Loucy (cell line): ENCODE results near the gene GDPGP1.

ENCODE experiments used
- H2AFZ ChIP-seq: fragments of 200-600 bp; sonication (generic); 2 replicates; pipeline ENCODE4 v1.6.0; 2016; ENCODE audit warnings: antibody characterized with exemption, mild to moderate bottlenecking, low read length, moderate library complexity
- H3F3A ChIP-seq: fragments of 200-600 bp; 2 replicates; pipeline ENCODE4 v1.6.0; 2016; ENCODE audit warnings: antibody characterized with exemption, low read depth, mild to moderate bottlenecking
- H3K27me3 ChIP-seq: fragments of 200-600 bp; sonication (generic); 2 replicates; pipeline ENCODE4 v1.6.1; 2014; ENCODE audit warnings: low read length, mild to moderate bottlenecking; ENCODE audit not compliant: insufficient read depth, poor library complexity, severe bottlenecking
- H3K36me3 ChIP-seq: fragments of 200-600 bp; sonication (generic); 2 replicates; pipeline ENCODE4 v1.6.1; 2016; ENCODE audit warnings: low read length; ENCODE audit not compliant: insufficient read depth
- H3K4me1 ChIP-seq: fragments of 200-600 bp; sonication (generic); 2 replicates; pipeline ENCODE4 v1.5.1; 2014; ENCODE audit warnings: low read length, mild to moderate bottlenecking; ENCODE audit not compliant: insufficient read depth, poor library complexity, severe bottlenecking
- H3K4me2 ChIP-seq: fragments of 200-600 bp; sonication (generic); 2 replicates; pipeline ENCODE4 v1.6.0; 2014; ENCODE audit warnings: antibody characterized with exemption, low read length, low read depth, mild to moderate bottlenecking; ENCODE audit not compliant: poor library complexity, severe bottlenecking
- H3K4me3 ChIP-seq: fragments of 200-600 bp; sonication (generic); 2 replicates; pipeline ENCODE4 v1.5.1; 2014; ENCODE audit warnings: low read length, mild to moderate bottlenecking, mixed read lengths; ENCODE audit not compliant: poor library complexity, severe bottlenecking
- H3K79me2 ChIP-seq: fragments of 200-600 bp; sonication (generic); 2 replicates; pipeline ENCODE4 v1.6.1; 2014; ENCODE audit warnings: low read length; ENCODE audit not compliant: insufficient read depth
- H3K9ac ChIP-seq: fragments of 200-600 bp; sonication (generic); 2 replicates; pipeline ENCODE4 v1.6.0; 2014; ENCODE audit warnings: mild to moderate bottlenecking, low read depth, low read length, moderate library complexity; ENCODE audit not compliant: poor library complexity, severe bottlenecking
- H3K9me2 ChIP-seq: fragments of 200-600 bp; sonication (generic); replicated peaks from 2 replicates; pipeline ENCODE4 v1.6.1; 2016; ENCODE audit warnings: low read depth, low read length, mixed read lengths
- H3K9me3 ChIP-seq: fragments of 200-600 bp; sonication (generic); 2 replicates; pipeline ENCODE4 v1.6.1; 2014; ENCODE audit warnings: mild to moderate bottlenecking, antibody characterized with exemption, low read length, low read depth; ENCODE audit not compliant: insufficient read depth
- H4K20me1 ChIP-seq: fragments of 200-600 bp; sonication (generic); 2 replicates; pipeline ENCODE4 v1.6.0; 2014; ENCODE audit warnings: antibody characterized with exemption, low read length, mild to moderate bottlenecking; ENCODE audit not compliant: insufficient read depth, poor library complexity, severe bottlenecking
- CTCF ChIP-seq: fragments of 200-600 bp; sonication (generic); conservative IDR thresholded peaks from 2 replicates; pipeline ENCODE4 v1.5.1; 2014; ENCODE audit warnings: mild to moderate bottlenecking, antibody characterized with exemption, low read length
- EZH2phosphoT487 ChIP-seq: fragments of 200-600 bp; IDR thresholded peaks from 2 replicates; pipeline ENCODE4 v1.6.1; 2018; ENCODE audit warnings: antibody characterized with exemption, mild to moderate bottlenecking, moderate library complexity, borderline replicate concordance

The GDPGP1 gene

GRCh38 chr15:90230610-90231009, 3.4 kb upstream of the GDPGP1 start:
- H3K9me3 ChIP-seq: no peaks in the 10 kb centered on the region
- peaks cover 34% of the 10 kb centered on the region for H3K4me1 ChIP-seq
- peak overlapping the region; percentile 82 for H3K4me2 ChIP-seq
- peak overlapping the region; percentile 81 for H3K4me3 ChIP-seq
- peaks cover 33% of the 10 kb centered on the region; the same call in 1 of the 2 replicates for H3K36me3 ChIP-seq
- H3F3A ChIP-seq: no peaks in the 10 kb centered on the region
- H3K9ac ChIP-seq: peak overlapping the region; percentile 69
- H3K79me2 ChIP-seq: peaks cover 30% of the 10 kb centered on the region
- peaks cover 4% of the 10 kb centered on the region for H4K20me1 ChIP-seq
- no peak for TF ChIP-seq CTCF
- no peak for TF ChIP-seq EZH2phosphoT487
- H3K9me2 ChIP-seq: no peaks in the 10 kb centered on the region
- peak overlapping the region; percentile 49; the same call in 1 of the 2 replicates for H2AFZ ChIP-seq
- H3K27me3 ChIP-seq: no peaks in the 10 kb centered on the region

DNA sequence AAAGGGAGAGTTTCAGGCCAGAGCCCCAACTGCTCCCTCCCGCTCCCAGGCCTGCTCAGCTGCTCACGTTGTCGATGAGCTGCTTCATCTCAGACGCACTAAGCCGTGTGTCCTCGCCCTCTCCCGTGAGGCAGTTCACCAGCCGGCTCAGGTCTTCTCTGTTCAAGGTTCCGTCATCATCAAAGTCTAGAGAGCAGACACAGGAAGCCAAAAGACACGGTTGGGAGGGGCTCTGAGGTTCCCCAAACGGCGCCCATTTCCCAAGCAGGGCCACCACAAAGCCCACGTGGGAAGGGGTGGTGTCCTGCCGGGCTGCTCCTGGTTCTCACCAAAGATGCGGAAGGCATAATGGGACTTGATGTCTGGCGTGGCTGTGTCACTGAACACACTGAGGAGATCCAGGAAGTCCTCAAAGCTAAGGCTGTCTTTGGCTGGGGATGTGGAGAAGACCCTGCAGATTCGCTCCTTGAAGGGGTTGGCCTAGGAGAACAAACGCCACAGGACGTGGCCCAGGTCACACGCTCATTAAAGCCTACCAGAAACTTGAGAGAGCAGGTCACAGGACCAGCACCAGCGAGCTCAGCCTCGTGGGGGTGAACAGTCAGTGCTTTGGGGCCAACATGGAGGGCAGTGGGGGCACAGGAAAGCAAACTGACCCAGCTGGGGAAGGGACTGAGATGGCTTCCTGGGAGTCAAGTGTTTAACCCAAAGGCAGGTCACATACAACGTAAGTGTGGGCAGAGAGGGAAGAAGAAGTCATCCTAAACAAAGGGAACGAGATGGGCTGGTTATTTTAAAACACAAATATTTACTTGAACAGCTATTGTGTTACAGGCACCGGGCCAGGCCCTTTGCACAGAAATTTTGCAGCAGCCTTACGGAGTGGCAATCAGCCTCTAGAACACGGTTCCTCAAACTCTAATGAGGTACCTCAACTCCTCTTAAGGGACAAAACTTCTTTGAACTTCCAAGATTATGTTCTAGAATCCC, 2.7 kb upstream of the GDPGP1 start:
- H3K36me3 ChIP-seq: peaks cover 28% of the 10 kb centered on the region; the same call in 1 of the 2 replicates
- H3K4me2 ChIP-seq: peak overlapping the region; percentile 82
- H3F3A ChIP-seq: no peaks in the 10 kb centered on the region
- peak overlapping the region; percentile 49 for H2AFZ ChIP-seq
- peaks cover 4% of the 10 kb centered on the region for H4K20me1 ChIP-seq
- TF ChIP-seq CTCF (no peak), EZH2phosphoT487 (no peak)
- H3K9me2 ChIP-seq: no peaks in the 10 kb centered on the region
- H3K9ac ChIP-seq: peak overlapping the region; percentile 69
- H3K4me1 ChIP-seq: peaks cover 34% of the 10 kb centered on the region
- H3K4me3 ChIP-seq: peak overlapping the region; percentile 81
- H3K79me2 ChIP-seq: peaks cover 30% of the 10 kb centered on the region
- no peaks in the 10 kb centered on the region for H3K9me3 ChIP-seq
- no peaks in the 10 kb centered on the region for H3K27me3 ChIP-seq

GRCh38 chr15:90232196-90232595, 1.8 kb upstream of the GDPGP1 start:
- no peak for TF ChIP-seq EZH2phosphoT487
- TF ChIP-seq CTCF: no peak
- Histone ChIP-seq H2AFZ (no peak overlapping the region), H3K9ac (peak overlapping the region; percentile 69), H3K4me1 (peaks cover 34% of the 10 kb centered on the region), H3K9me2 (no peaks in the 10 kb centered on the region), H3F3A (no peaks in the 10 kb centered on the region), H3K36me3 (peaks cover 28% of the 10 kb centered on the region; the same call in 1 of the 2 replicates), H3K79me2 (peaks cover 30% of the 10 kb centered on the region), H3K27me3 (no peaks in the 10 kb centered on the region), H3K4me3 (peak overlapping the region; percentile 81), H3K4me2 (peak overlapping the region; percentile 82), H4K20me1 (peaks cover 4% of the 10 kb centered on the region), H3K9me3 (no peaks in the 10 kb centered on the region)
